NCI-H1092 treated with DMSO at 0.1 percent for 48 hours (cell line): ENCODE data around the gene NTRK3.

Experiments
- DNase-seq: peaks from one replicate; lab custom pipeline; 2025; lab: John Stamatoyannopoulos, UW

The NTRK3 gene

DNA sequence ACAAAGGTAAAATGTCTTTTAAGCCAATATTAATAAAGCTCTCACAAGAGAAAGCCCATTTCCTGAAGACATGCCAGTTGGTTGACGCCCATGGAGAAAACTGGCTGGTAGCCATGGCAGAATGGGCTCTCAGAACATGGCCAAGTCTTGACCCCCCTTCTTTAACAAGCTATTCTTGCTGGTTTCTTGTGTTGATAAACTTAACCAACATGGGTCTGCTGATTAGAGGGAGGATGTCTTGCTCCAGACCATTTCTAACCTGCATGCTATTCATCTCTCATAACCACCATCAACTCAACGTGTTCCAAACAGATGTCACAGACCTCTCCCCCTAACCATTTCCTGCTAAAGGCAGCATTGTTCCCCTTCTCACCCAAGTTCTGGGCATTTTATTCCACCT lies 25.7 kb downstream of the NTRK3 start:
- no peak for DNase-seq

DNA sequence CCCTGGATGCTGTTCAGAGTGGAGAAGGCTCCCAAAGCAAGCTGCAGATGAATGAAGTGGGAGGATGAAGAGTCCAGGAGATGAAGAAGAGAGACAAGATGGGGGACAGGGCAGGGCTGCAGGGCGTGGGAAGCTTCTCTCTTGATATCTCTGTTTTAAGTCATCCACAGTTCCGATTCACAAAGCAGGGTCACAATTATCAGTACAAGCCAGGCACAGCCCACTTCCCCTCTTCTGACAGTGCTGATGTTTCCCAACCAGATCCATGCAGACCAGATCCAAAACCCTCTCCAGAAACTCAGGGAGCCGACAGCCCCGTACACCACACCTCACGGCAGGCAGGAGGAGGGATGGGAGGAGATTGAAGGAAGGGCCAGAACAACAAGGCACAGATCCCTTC lies 31.1 kb downstream of the NTRK3 start:
- no peak for DNase-seq

DNA sequence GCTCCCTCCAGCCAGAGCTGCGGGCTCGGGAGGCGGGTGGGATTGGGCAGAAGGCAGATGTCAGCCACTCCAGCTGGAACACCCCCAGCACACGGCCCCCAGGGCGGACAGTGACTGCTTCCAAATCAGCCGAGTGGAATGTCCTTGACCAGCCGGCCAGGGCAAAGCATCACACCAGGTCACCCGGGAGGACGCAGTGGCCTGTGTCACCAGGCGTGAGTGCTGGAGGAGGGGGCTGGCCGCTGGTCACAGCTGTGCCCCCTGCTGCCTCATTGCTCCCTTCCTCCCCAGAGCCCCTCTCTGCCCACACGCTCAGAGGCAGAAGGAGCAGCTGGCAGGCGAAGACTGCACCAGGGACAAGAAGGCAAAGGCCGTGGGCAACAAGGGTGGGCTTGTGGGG lies 33.5 kb downstream of the NTRK3 start:
- DNase-seq: no peak

DNA sequence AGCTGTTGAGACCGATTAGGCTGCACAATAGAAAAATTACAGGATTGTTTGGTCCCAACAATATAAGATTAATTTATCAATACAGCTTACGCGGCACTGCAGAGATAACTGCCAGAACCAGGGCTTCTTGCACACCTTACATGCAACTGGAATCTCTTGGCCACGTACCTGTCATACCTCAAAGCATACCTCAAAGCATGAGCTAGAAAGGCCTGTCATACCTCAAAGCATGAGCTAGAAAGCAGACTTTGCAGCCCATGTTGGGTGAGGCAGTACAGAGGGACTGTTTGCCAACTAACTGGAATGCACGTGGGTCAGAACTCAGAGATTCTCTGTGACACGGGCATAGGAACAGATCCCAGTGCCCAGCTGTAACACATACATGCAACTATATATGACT lies 34.7 kb downstream of the NTRK3 start:
- DNase-seq: no peak

DNA sequence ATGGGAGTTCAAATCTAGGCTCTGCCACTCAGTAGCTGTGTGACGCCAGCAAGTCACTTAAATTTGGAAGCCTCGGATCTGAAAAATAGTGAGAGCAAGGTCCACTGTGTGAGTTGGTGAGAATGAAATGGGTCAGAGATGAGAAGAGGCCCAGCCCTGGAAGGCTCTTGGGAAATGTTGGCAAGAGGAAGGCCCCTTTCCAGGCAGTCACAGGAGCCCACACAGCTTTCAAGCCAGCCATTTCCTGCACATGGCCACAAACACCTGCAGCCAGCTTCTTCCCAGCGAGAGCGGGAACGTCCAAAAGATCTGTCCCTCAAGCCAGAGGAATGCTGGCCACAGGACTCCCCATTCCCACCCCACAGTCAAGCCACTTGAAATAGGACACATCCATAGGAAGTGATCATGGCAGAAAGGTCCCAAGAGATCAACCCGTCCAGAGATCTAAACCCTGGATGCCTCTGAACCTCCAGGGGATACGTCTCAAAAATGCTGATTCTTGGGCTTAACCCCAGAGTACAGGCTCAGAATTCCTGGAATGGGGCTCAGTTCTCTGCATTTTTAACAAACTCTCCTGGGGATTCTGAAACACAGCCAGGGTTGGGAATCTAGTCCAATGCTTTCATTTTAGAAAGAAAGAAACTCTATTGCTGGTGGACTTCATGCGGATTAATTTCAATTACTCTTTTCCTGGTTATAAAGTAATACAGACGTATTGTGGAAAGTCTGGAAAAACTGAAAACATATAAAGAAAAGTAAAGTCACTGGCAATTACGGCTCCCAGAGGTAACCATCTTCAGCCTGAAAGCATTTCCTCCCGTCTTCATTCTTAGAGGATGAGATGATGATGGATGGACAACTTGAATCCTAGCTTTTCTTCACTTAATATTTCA lies 35.9 kb downstream of the NTRK3 start:
- no peak for DNase-seq

DNA sequence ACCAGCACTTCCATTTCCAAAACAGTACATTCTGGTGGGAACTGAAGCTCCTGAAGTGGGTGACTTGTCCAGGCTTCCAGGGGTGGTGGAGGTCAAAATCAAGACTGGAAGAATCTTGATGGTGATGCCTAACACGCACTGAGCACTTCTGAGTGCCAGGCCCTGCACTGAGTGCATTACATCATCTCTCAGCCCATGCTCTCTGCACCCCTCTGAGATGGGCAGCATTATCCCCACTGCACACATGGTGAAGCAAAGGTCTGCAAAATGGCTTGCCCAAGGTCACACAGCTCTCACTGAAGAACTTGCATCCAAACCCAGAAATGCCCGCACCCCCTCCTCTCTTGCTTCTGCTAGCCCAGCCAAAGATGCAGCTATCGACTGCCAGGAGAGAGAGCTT lies 36.9 kb downstream of the NTRK3 start:
- DNase-seq: no peak

DNA sequence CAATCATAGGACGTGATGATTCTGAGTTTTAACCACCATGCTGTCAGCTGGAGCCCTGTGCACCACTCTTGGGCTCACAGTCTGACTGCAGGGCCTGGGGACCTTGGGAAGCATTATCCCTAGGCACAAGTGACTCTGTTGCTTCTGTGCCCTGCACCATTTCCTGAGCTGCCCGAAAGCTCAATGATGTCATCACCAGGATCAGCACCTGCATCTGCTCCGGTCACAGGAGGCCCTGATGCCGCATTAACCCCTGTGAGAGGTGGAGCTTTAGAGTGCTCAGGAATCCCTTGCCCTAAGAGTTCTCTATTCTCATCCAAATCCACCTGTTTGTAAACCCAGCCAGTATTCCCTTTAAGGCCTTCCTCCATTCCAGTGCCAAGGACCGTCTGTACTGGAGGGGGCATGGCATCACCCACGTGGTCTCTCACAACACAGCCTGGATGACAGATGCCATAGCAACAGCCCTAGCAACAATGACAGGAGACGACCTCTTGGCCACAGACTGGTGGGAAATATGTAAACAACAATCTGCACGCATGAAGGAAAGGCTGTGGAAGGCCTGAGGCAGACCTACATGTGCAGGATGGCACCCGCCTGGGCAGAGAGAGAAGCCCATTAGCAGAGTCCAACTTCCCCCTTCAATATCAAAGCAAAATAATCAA lies 37.9 kb downstream of the NTRK3 start:
- DNase-seq: peak; percentile 13

DNA sequence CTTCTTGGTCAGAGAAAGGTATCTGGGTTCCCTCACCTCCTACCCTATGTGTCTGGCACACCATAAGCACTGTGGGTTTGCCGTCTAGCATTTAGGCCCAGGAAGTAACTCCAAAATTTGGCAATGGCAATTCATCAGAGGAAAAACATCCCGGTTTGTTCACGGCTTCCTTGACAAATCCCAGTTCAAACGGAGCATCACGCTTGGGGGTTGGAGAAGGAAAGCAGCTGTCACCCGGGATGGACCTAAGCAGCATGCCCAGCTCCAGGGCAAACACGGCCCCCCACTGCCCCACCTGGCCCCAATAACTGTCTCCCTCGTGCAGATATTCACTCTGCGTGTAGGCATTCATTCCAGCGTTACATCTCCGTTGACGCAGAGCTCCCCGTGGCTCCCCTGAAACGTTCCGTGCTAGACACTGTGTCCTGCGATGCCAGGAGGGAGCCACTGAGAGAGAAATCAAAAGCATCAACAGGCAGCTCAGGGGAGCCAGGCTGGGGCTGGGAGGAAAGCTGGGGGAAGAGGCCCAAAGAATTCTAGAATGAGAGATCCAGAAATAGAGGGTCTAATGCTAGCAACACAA lies 41.4 kb downstream of the NTRK3 start:
- no peak for DNase-seq

DNA sequence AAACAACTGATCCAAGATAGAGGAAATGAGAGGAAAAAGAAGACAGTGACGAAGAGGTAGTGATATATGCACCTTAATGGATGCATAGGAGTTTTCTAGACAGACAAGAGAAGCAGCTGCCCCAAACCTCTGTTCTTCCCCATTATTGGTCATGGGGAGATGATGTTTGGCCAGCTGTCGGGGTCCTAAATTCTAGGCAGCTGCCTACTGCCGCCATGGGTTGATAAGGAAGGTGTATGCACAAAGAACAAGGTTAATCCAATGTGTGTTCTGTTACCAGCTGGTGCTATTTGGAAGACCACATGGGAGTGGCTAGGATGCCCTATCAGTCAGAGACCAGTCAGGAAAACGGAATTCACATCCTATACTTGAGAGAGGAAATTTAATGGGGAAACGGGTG lies 47.4 kb downstream of the NTRK3 start:
- DNase-seq: no peak

DNA sequence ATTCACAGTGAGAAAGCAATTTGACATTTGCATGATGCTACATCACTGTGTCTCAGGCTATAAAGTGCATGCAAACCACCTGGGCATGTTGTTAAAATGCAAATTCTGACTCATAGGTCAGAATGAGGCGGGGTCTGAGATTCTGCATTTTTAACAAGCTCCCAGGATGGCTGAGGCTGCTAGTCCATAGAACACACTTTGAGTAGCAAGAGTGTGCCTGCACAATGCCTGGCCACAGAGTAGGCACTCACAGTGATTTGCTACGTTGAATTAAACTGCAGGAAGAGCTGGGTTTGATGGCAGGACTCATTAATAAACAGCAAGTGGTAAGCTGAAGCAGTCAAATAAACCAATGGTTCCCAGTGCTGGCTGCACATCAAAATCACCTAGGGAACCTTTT lies 48.1 kb downstream of the NTRK3 start:
- no peak for DNase-seq

DNA sequence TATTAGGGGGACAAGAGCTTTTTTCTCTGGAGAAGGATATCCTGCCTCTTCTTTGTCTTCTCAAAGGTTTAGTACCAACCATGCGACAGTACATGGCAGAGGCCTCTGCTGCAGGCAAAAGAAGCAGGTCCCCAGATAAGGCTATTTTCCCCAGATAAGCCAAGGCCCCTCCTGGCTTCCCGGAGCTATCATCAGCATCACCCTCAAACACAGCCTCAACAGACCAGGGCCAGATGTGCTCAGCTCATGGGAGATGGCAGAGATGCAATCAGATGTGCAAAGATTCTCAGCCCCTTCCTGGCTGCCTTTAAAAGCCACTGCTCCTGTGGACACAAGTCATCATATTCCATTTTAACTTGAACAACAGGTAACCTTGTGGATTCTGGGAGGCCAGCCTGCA lies 49.0 kb downstream of the NTRK3 start:
- DNase-seq: no peak

DNA sequence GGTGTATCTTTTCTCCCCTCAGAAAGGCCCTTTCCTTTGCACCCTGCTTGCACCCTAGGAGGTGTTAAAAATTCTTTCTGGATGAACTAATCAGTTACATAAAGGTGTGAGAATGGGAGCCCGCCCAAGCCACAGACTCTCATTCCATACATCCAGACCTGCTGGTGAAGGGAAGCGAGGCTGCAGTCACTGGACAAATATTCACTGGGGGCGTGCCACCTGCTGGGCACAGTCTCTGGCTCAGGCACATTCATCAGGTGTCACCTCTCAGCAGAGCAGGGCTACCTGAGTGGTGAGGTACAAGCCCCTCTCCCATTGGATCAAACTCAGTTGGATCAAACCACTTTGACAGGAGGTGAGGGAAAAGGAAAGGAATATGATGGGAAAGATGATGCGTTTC lies 52.0 kb downstream of the NTRK3 start:
- DNase-seq: no peak

DNA sequence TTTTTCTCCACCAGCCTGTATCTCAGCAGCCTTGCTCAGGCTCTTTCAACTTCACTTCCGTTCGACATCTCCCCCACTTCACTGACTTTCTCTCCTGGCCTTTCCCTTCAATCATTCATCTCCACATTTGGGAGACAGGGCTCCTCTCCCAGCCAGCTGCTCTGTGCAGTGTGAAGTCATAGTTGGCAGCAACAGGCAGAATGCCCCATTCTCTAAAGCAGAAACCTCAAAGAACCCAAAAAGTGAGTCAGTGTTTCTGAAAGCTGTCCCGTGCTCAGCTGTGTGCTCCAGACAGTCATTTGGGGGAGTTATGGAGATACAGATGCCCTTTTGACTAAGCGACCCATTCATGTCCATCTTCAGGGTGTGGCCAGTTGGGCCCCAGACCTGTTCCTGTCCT lies 54.3 kb downstream of the NTRK3 start:
- no peak for DNase-seq

DNA sequence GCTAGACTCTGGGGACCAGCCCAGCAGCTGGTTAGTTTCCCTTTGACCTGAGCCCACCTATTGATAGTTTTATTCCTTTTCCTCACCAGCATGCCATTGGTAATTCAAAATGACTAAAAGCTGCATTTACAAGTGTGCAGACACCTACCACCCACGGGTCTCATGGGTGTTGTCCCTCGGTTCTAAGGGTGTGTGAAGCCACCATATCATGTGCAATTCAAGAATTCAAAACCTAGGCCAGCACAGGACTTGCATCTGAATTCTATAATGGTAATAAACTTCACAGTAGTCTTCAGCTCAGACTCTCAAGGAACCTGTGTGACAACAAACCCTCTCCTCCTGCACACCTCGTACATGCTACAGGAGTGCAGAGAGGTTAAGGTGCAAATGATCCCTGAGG lies 55.3 kb downstream of the NTRK3 start:
- no peak for DNase-seq

DNA sequence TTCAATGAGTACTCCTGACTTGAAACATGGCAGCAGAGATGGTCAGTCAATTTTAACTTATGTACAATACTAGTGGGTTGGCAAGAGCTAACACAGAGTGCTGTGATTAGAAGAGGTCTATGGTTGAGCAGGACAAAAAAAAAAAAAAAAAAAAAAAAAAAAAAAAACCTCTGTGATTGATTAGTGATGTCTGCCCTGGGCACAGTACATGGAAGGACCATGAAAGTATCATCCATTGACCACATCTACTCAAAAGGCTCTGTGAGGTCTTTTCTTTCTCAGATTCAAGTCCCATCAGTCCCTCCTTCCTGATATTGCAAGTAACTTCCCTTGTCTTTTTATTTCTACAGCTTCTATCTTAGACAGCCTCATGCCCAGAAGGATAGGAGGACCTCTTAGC lies 59.6 kb downstream of the NTRK3 start:
- no peak for DNase-seq

DNA sequence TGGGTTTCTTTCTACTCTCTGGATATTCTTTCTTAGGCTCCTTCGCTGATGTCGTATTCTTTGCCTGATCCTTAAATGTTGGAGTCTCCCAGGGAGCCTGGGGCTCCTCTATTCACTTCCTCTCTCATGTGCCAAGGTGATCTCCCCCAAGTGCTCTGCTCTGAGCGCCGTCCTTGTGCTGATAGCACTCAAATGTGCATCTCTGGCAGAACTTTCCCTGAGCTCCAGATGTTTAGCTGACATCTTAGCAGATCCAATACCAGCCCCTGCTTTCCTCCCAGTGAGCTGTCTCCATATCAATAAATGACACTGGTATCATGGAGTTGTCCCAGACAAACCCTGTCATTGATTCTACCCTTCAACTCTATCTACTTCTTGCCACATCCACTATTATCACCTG lies 62.4 kb downstream of the NTRK3 start:
- no peak for DNase-seq

DNA sequence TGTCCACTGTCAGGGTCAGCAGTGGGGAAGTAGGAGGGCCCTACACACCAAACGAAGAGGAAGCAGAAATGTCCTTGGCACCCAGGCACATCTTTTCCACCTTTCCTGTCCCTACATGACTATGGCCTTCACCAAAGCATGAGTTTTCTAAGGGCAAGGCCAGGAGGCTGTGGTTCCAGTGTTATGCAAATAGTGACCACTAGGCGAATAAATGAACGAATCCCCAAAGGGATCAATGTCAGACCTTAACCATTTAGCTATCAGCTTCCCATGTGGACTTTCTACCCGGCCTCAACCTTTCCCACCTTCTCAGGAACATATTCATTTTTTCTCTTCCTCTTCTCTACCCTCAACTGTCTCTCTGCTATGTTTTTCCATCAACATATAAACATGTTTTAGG lies 63.1 kb downstream of the NTRK3 start:
- DNase-seq: no peak

DNA sequence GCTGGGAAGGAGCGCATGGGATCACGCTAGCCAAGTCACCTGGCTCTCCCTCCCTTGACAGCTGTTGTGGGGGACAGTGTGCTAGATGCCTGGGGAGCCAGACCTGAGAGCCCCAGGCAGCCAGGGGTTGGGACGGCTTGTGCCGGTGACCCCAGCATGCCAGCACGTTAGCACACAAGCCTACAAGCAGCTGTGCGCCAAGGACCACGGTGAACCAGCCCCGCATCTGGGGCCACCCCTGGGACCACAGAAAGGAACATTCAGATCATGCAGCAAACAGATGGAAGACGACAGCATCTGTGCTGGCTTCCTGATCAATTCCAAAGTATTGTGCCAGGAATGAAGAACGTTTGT lies 64.8 kb downstream of the NTRK3 start:
- no peak for DNase-seq

DNA sequence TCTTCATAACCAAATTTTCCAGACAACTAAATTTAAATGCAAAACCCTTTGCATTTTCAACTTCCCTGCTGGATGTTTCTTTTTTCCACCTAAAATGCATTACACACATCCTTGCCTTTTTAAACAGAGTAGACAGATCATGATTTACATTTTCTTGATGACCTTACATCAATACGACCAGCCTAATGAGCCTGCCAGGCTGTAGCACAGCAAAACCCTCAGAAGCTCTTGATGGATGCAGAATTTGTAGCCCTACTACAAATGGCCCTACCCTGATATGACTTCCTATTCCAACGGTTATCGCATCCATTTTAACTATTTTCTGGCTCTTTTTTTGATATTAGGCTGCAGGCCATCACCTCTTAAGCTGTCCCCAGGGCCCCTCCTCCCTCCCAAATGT lies 66.3 kb downstream of the NTRK3 start:
- no peak for DNase-seq

DNA sequence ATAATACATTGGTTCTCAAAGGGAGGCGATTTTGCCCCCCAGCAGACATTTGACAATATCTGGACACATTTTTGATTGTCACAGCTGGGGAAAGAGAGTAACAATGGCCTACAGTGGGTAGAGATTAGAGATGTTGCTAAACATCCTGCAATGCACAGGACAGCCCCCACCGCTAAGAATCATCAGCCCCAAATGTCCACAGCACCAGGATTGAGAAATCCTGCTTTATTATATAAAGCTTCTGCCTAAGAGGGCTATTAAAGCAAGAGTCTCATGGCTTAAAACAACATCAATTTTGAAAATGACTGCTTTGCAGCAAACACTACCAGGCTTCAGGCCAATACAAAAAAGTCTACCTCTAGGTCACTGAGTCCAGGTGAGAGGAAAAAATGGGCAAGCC lies 68.2 kb downstream of the NTRK3 start:
- no peak for DNase-seq

DNA sequence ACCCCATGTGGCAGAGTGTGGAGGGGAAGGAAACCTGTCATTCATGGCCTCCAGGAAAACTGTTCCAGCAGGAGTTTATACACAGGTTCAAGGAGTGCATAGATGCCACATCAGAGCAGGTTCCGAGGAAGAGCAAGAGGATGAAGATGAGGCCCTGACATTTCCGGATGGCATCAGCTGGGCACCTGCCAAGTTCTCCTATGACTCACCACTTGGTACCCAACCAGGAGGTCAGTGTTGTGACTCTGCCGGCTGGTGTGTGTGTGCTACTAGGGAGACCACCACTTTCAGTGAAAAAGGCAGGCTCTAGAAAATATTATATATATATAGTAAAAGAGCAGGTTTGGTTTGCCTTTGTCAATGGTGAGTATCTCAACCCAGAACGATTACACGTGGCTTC lies 69.3 kb downstream of the NTRK3 start:
- no peak for DNase-seq

DNA sequence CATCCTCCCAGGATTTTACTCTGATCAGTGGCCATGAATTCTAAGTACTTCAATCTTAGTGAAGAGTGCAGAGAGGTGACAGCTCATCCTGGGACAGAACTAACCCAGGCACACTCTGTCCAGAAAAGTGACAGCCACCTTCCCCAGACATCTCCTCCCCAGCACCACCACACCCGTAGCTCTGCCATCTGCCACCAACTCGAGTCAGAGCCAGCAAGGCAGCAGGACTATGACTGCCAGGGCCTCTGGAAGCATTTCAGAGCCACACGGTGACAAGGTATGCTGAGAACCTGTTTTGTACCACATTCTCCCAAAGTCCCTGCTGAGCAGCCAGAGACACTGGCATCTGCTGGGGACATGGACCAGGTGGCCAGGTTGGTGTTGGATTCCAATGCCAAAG lies 71.0 kb downstream of the NTRK3 start:
- no peak for DNase-seq

DNA sequence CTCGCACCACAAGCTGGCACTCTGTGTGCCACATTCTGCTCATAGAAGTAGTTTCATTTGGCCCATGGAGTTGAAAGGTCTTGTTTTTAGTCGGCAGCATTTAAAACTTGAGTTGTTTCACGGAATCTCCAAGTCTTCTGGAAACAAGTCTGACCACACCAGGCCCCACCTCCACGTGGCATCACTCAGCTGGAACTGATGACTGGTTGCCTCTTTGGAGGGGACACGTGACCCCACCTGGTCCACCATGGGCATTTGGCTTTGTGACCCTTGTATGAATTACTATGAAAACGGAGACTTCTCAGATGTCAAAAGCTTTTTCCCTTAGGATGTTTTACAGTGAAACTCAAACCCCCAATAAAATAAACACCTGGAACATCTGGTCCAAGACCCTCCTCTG lies 74.9 kb downstream of the NTRK3 start:
- no peak for DNase-seq

DNA sequence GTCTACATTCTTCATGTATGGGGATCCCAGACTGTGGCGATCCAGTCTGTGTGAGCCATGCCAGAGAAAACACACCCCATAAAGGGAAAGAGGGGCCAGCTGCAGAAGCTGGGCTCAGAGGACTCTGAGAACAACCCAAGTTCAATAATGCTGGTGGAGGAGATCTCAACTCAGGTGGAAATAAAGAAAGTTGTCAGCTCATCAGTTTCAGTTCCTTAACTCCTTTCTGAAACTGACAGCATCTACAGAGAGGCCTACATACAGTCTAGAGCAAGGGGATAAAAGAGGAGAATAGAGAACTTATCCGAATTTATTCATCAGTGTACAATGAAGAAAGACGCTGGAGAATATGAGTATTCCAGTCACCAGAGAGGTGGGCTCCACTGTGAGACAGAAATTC lies 77.0 kb downstream of the NTRK3 start:
- no peak for DNase-seq
